Erythroblast (primary cell): Measurements from ENCODE around the gene CROCC2.

Experiments used
- DNase-seq, 2 experiments: peaks; one replicate each; lab custom pipeline; 2025; lab: John Stamatoyannopoulos, UW
- GATA1 ChIP-seq: IDR thresholded peaks from 2 replicates; pipeline ENCODE4 v1.6.1; 2011; ENCODE audit warnings: low read depth, mild to moderate bottlenecking, control low read depth, low read length, moderate library complexity
- POLR2A ChIP-seq: IDR thresholded peaks from 2 replicates; pipeline ENCODE4 v1.6.1; 2011; ENCODE audit warnings: mild to moderate bottlenecking, low read length

CROCC2 gene

GRCh38 chr2:240958366-240959213 lies 52.5 kb downstream of the CROCC2 start:
- TF ChIP-seq POLR2A (no peak), GATA1 (no peak)
- no peak for DNase-seq

- TF ChIP-seq POLR2A (no peak), GATA1 (no peak)
- no peak for DNase-seq
These were observed 53.2 kb downstream of the CROCC2 start for GRCh38 chr2:240959214-240959940.

- TF ChIP-seq POLR2A, result no peak
- TF ChIP-seq GATA1, result no peak
- no peak for DNase-seq
These were observed 53.8 kb downstream of the CROCC2 start for GRCh38 chr2:240959941-240960308.

GRCh38 chr2:240960309-240960970 lies 54.3 kb downstream of the CROCC2 start:
- DNase-seq, result no peak
- TF ChIP-seq POLR2A (no peak), GATA1 (no peak)

GRCh38 chr2:240960971-240961876 lies 55.1 kb downstream of the CROCC2 start:
- DNase-seq, result no peak
- TF ChIP-seq POLR2A (no peak), GATA1 (no peak)

GRCh38 chr2:240961910-240962299 lies 55.8 kb downstream of the CROCC2 start:
- no peak for DNase-seq
- TF ChIP-seq GATA1, result no peak
- no peak for TF ChIP-seq POLR2A

GRCh38 chr2:240962300-240963064 lies 56.3 kb downstream of the CROCC2 start:
- no peak for DNase-seq

GRCh38 chr2:240963065-240963867 lies 57.1 kb downstream of the CROCC2 start:
- TF ChIP-seq GATA1 (no peak), POLR2A (no peak)
- DNase-seq, result no peak

More at GRCh38 chr2:240962300-240963064, 56.3 kb downstream of the CROCC2 start:
- TF ChIP-seq POLR2A (no peak), GATA1 (no peak)

- DNase-seq, result no peak
- TF ChIP-seq GATA1 (no peak), POLR2A (no peak)
These were observed 58.0 kb downstream of the CROCC2 start for GRCh38 chr2:240963868-240964703.

- no peak for TF ChIP-seq POLR2A
- TF ChIP-seq GATA1, result no peak
- no peak for DNase-seq
These were observed 58.7 kb downstream of the CROCC2 start for GRCh38 chr2:240964704-240965295.
